ENCODE data around the gene PXMP2.

PXMP2 gene

DNA sequence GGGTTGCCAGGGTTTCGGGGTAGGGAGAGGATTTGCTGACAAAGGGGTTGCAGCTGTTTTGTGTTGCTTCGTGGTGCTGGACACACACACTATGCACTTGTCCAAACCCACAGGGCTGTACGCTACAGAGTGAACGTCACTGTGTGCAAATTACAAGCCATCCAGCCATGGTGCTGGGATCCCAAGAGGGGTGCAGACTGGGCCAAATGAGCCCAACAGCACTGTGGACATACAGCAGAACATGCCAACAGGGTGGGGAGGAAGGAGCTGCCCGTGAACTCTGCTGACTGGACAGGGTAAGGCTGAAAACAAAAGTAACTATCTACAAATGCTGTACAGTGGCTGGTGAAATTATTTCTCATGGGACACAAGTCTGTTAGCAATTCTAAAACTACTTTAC, 25.4 kb upstream of the PXMP2 start:
- Histone ChIP-seq H3K9me3 (ENCODE audit: control insufficient read depth, low read length) (no peaks in the 10 kb centered on the region), H3K4me3 (ENCODE audit: extremely low read depth, insufficient read depth, low read length, poor library complexity, severe bottlenecking) (no peak overlapping the region), H3K36me3 (ENCODE audit: control insufficient read depth, insufficient read depth, low read length) (peaks cover 99% of the 10 kb centered on the region), H3K27ac (ENCODE audit: low read depth, low read length, severe bottlenecking) (no peak overlapping the region), H3K4me1 (ENCODE audit: control insufficient read depth, insufficient read depth, low read length, poor library complexity, severe bottlenecking) (no peaks in the 10 kb centered on the region)
- 73 to 92% methylated on average over 3 to 4 of the region's 5 CpGs for WGBS, 2 experiments (ENCODE audit: insufficient coverage in 2 of 2)

DNA sequence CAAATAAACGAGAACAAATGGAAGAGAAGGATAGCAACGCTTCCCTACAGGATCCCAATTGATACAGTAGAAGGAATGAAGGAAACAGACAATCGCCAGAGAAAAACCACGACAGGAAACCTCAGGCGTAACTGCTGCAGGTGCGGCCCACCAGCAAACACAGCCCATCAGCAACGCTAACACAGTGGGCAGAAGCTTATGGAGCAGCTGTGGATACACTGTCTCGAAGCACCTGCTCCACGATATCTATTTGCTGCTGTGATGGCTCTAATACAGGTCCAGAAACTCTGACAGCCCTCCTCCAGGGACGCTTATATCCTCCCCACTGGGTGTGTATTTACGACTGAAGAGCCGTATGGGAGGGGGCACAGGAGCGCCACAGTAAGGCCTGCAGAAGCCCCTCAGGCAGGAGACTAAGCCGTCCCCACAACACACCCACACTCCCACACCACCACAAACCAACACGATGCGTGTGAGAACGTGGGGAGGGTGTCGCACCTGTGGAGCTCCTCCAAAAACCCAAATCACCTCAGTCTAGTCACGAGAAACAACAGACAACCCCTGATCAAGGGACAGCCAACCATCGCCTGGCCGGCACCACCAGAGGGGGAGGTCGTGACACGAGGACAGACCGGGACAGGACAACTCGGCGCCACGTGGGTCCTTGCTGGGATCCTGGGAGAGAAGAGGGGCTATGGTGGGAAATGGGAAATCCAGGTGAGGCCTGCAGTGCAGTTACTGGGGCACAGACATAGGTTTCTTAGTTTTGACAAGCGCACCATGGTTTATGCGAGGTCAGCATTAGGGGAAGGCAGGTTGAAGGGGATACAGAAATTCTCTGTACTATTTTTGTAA, 24.3 kb upstream of the PXMP2 start:
- Histone ChIP-seq H3K9me3 (ENCODE audit: control insufficient read depth, low read length) (no peaks in the 10 kb centered on the region), H3K36me3 (ENCODE audit: control insufficient read depth, insufficient read depth, low read length) (peaks cover 99% of the 10 kb centered on the region), H3K4me1 (ENCODE audit: control insufficient read depth, insufficient read depth, low read length, poor library complexity, severe bottlenecking) (no peaks in the 10 kb centered on the region), H3K4me3 (ENCODE audit: extremely low read depth, insufficient read depth, low read length, poor library complexity, severe bottlenecking) (no peak overlapping the region), H3K27ac (ENCODE audit: low read depth, low read length, severe bottlenecking) (no peak overlapping the region)
- whole genome bisulfite sequencing, 2 experiments (ENCODE audit: insufficient coverage in 2 of 2), result 91 to 93% methylated on average over 17 to 25 of the region's 29 CpGs

DNA sequence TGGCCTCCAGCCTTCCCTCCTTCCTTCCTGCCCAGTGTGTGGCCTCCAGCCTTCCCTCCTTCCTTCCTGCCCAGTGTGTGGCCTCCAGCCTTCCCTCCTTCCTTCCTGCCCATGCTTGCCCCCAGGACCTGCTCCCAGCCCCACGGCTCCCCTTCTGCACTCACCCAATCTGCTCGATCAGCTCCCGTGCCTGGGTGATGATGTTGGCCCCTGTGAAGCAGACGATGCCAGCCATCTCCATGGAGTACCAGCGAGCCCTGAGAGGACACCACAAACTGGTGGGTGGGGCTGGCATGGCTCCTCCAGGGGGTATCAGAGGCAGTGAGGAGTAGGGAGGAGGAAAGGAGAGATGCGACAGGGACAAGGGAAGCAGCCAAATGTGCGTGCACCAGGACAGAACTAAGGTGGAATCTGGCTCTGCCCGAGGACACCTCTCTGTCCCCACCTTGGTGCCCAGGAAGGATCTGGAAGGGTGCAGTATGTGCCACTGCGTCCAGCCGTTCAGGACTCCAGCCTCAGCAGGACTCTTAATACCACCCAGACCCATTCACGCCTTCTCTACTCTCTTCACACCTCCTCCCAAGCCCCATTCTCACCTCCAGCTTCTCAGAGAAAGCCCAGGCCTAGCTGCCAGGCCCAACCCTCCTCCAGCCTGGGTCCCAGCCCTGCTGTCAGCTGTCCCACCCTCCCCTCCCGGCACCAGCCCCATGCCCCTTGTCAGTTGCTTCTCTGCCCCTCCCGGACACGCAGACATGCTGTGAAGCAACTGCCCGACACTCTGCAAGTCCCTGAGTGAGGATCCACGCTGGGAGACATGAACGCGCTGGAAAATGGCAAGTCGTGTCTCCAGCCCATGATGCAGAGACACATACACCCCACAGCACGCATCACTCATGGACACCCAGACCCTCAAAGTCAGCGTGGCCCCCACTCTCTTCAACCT, 22.9 kb upstream of the PXMP2 start:
- no peak overlapping the region for H3K27ac ChIP-seq (ENCODE audit: low read depth, low read length, severe bottlenecking)
- no peaks in the 10 kb centered on the region for H3K4me1 ChIP-seq (ENCODE audit: control insufficient read depth, insufficient read depth, low read length, poor library complexity, severe bottlenecking)
- peaks cover 99% of the 10 kb centered on the region for H3K36me3 ChIP-seq (ENCODE audit: control insufficient read depth, insufficient read depth, low read length)
- WGBS, 2 experiments (ENCODE audit: insufficient coverage in 2 of 2), result 90 to 91% methylated on average over 18 to 21 of the region's 21 CpGs
- no peak overlapping the region for H3K4me3 ChIP-seq (ENCODE audit: extremely low read depth, insufficient read depth, low read length, poor library complexity, severe bottlenecking)
- H3K9me3 ChIP-seq (ENCODE audit: control insufficient read depth, low read length), result no peaks in the 10 kb centered on the region

DNA sequence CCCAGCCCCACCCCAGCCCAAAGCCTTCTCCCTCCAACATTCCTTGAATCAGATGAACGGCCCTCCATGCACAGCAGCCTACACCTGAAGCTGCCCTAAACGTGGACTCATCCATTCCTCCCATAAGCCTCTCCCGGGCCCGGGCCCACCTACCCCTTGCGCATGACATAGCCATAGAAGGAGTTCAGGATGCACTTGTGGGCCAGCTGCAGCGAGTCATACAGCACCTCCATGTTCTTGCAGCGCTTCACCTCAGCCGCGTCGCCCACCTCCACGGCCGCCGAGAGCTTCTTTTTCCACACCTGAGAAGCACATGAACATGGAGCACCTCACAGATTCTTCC, 22.3 kb upstream of the PXMP2 start:
- H3K9me3 ChIP-seq (ENCODE audit: control insufficient read depth, low read length), result no peaks in the 10 kb centered on the region
- H3K36me3 ChIP-seq (ENCODE audit: control insufficient read depth, insufficient read depth, low read length), result peaks cover 97% of the 10 kb centered on the region
- no peak overlapping the region for H3K4me3 ChIP-seq (ENCODE audit: extremely low read depth, insufficient read depth, low read length, poor library complexity, severe bottlenecking)
- no peak overlapping the region for H3K27ac ChIP-seq (ENCODE audit: low read depth, low read length, severe bottlenecking)
- 90 to 97% methylated on average over 7 to 11 of the region's 13 CpGs for WGBS, 2 experiments (ENCODE audit: insufficient coverage in 2 of 2)
- no peaks in the 10 kb centered on the region for H3K4me1 ChIP-seq (ENCODE audit: control insufficient read depth, insufficient read depth, low read length, poor library complexity, severe bottlenecking)

DNA sequence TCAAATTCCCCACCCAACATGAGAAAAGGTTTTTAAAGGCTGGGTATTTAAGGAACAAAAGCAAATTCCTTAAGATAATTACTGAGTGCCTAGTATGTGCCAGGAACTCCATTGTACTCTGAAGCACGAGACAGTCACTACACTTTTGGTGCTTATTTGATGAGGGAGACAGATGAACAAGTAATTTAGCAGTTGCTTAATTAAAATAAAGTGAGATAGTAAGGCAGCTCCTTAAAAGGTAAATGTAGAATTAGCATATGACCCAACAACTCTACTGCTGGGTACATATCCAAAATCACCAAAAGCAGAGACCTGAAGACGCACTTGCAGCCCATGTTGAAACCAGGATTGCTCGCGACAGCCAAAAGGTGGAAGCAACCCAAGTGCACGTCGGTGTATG, 21.6 kb upstream of the PXMP2 start:
- Histone ChIP-seq H3K4me3 (ENCODE audit: extremely low read depth, insufficient read depth, low read length, poor library complexity, severe bottlenecking) (no peak overlapping the region), H3K36me3 (ENCODE audit: control insufficient read depth, insufficient read depth, low read length) (peaks cover 97% of the 10 kb centered on the region), H3K27ac (ENCODE audit: low read depth, low read length, severe bottlenecking) (no peak overlapping the region), H3K9me3 (ENCODE audit: control insufficient read depth, low read length) (no peaks in the 10 kb centered on the region), H3K4me1 (ENCODE audit: control insufficient read depth, insufficient read depth, low read length, poor library complexity, severe bottlenecking) (no peaks in the 10 kb centered on the region)
- WGBS, 2 experiments (ENCODE audit: insufficient coverage in 2 of 2), result 78 to 88% methylated on average over 3 to 5 of the region's 6 CpGs

DNA sequence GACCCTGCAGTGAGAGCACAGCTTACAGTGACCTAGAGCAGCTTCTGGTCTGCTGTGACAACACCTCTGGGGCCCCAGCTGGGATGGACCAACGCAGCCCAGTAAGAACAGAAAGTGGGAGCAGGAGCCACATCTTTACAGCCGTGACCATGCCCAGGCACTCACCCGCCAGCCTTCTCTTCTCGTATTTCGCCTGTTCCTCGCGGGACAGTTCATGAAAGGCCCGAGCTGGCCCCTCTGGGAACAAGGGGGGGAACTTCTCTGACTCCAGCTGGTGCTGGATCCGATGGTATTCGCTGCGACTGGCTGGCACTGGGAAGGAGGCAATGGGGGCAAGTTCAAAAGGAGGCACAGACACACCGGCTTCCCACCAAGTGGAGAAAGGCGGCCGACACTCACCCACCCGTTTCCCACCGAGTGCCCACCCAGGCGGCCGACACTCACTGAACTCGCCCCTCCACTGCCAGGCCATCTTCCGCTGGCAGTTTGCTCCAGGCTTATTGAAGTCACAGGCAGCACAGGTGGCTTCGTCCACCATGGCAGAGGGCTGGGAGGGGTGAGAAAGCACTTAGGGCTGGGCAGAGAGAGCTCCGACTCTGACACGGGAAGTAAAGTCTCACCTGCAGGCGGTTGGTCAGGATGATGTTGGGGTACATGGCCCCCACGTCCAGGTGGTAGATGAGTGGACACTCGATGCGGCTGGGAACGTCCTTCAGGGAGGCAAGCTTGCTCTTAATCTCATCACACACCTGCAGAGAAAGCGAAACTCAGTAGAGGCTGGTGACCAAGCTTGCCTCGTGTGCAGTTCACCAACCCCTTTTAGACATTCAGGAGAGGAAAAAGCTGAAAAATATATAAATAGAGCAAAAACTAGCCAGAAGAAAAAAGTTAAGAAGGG, 18.9 kb upstream of the PXMP2 start:
- no peaks in the 10 kb centered on the region for H3K4me1 ChIP-seq (ENCODE audit: control insufficient read depth, insufficient read depth, low read length, poor library complexity, severe bottlenecking)
- WGBS, 2 experiments (ENCODE audit: insufficient coverage in 2 of 2), result 97 to 98% methylated on average over 25 of the region's 30 CpGs
- peaks cover 97% of the 10 kb centered on the region for H3K36me3 ChIP-seq (ENCODE audit: control insufficient read depth, insufficient read depth, low read length)

DNA sequence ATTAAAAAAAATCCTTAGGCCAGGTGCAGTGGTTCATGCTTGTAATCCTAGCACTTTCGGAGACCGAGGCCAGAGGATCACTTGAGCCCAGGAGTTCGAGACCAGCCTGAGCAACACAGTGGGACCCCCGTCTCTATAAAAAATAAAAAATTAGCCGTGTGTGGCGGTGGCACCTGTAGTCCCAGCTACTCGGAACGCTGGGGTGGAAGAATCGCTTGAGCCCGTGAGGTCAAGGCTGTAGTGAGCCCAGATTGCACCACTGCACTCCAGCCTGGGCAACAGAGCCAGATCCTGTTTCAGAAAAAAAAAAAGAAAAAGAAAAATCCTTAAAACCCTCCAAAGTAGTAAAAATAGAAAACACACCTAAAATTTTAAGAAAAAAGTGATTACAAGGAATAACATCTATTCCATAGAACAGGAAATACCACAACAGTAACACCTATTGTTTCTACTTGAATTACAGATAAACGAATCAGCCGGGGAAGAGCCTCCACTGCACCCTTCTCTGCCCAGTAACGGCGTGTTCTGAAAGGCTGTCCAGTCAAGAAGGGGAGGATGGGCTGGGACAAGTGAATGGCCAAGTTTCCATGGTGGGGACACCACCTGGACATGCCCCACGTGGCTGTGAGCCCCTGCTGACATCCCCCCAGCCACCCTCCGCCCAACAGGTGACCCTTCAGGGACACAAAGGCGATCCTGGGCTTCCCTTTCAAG, 18.1 kb upstream of the PXMP2 start:
- H3K27ac ChIP-seq (ENCODE audit: low read depth, low read length, severe bottlenecking), result no peak overlapping the region
- 93 to 97% methylated on average over 11 to 15 of the region's 17 CpGs for WGBS, 2 experiments (ENCODE audit: insufficient coverage in 2 of 2)
- peaks cover 95% of the 10 kb centered on the region for H3K36me3 ChIP-seq (ENCODE audit: control insufficient read depth, insufficient read depth, low read length)

More for the DNA sequence above, 18.9 kb upstream of the PXMP2 start:
- Histone ChIP-seq H3K4me3 (ENCODE audit: extremely low read depth, insufficient read depth, low read length, poor library complexity, severe bottlenecking) (no peak overlapping the region), H3K27ac (ENCODE audit: low read depth, low read length, severe bottlenecking) (no peak overlapping the region), H3K9me3 (ENCODE audit: control insufficient read depth, low read length) (no peaks in the 10 kb centered on the region)

DNA sequence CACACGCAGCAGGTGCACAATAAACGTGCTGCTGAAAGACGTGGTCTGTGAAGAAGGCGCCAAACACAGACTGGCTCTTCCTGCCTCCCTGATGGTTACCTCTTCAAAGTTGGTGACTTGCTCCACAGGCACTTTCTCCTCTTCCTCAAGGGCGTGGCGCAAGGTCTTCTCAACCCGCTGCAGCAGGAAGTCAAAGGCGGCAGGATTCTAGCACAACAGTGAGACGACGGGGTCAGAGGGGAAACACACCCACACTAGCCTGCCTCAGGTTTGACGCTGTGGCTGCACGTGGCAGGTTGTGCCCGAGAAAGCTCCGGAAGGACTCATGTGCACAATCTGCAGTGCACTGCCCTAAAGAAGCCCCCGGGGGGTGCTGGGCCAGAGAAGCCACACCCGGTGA, 15.3 kb upstream of the PXMP2 start:
- H3K4me1 ChIP-seq (ENCODE audit: control insufficient read depth, insufficient read depth, low read length, poor library complexity, severe bottlenecking), result no peaks in the 10 kb centered on the region
- H3K4me3 ChIP-seq (ENCODE audit: extremely low read depth, insufficient read depth, low read length, poor library complexity, severe bottlenecking), result no peak overlapping the region
- 90 to 91% methylated on average over 10 to 13 of the region's 16 CpGs for WGBS, 2 experiments (ENCODE audit: insufficient coverage in 2 of 2)
- H3K27ac ChIP-seq (ENCODE audit: low read depth, low read length, severe bottlenecking), result no peak overlapping the region
- peaks cover 95% of the 10 kb centered on the region for H3K36me3 ChIP-seq (ENCODE audit: control insufficient read depth, insufficient read depth, low read length)
- no peaks in the 10 kb centered on the region for H3K9me3 ChIP-seq (ENCODE audit: control insufficient read depth, low read length)

More for the DNA sequence above, 18.1 kb upstream of the PXMP2 start:
- no peaks in the 10 kb centered on the region for H3K4me1 ChIP-seq (ENCODE audit: control insufficient read depth, insufficient read depth, low read length, poor library complexity, severe bottlenecking)
- H3K9me3 ChIP-seq (ENCODE audit: control insufficient read depth, low read length), result no peaks in the 10 kb centered on the region
- H3K4me3 ChIP-seq (ENCODE audit: extremely low read depth, insufficient read depth, low read length, poor library complexity, severe bottlenecking), result no peak overlapping the region

DNA sequence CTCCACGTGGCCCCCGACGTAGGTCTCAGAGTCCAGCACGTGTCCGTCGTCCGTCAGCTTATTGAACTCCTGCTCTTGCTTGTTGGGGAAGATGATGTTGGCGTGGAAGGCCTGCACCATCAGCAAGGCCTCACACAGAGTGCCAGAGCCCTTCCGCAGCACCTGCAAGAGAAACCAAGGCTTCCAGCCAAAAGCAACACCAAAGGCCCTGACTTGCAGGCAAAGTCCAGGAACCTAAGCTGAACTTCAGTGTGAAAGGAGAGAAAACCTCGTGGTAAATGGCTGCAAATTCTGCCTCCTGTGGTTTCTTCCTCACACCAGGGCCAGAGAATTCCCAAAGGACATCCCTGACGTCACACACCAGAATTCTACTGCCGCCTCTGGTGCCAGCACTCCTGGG, 14.7 kb upstream of the PXMP2 start:
- Histone ChIP-seq H3K36me3 (ENCODE audit: control insufficient read depth, insufficient read depth, low read length) (peaks cover 95% of the 10 kb centered on the region), H3K27ac (ENCODE audit: low read depth, low read length, severe bottlenecking) (no peak overlapping the region), H3K9me3 (ENCODE audit: control insufficient read depth, low read length) (no peaks in the 10 kb centered on the region), H3K4me1 (ENCODE audit: control insufficient read depth, insufficient read depth, low read length, poor library complexity, severe bottlenecking) (no peaks in the 10 kb centered on the region), H3K4me3 (ENCODE audit: extremely low read depth, insufficient read depth, low read length, poor library complexity, severe bottlenecking) (no peak overlapping the region)
- 96 to 99% methylated on average over 11 of the region's 12 CpGs for WGBS, 2 experiments (ENCODE audit: insufficient coverage in 2 of 2)

All from mesodermal cell (in vitro differentiated cells).